HCT116 (cell line): ENCODE data around the gene KRTAP24-1. TPM values are rescaled to one million over a fixed set of nuclear protein-coding genes. Genes with fewer than 3 reads are reported as not detected.

Experiments
- ATAC-seq: fragments of 200-7000 bp; cut with Tn5 transposase; 2 replicates; pipeline ENCODE4 v1.9.1; 2020; ENCODE audit warnings: mild to moderate bottlenecking, moderate library complexity
- BruUV-seq: library from RNA; stranded (reverse); fragments of 400-500 nt; replicated peaks from 2 replicates; lab custom pipeline; 2021; lab: Mats Ljungman, UMichigan
- CTCF ChIA-PET: fragments of 300-600 bp; sonication (Branson Sonifier 250); formaldehyde crosslinking; loops from one replicate; lab custom pipeline; 2021; ENCODE audit warnings: antibody characterized with exemption; lab: Charles Lee
- POLR2A ChIA-PET: fragments of 300-600, 350-600 bp; sonication (Branson Sonifier 250); formaldehyde crosslinking; loops from one replicate; lab custom pipeline; 2021; ENCODE audit warnings: antibody characterized with exemption; lab: Charles Lee
- RAD21 ChIA-PET, 2 experiments: fragments of 300-600 bp; sonication (Branson Sonifier 250); formaldehyde crosslinking; loops; one replicate each; lab custom pipeline; 2023; ENCODE audit warnings: low total read pairs in 2 of 2; ENCODE audit not compliant: uncharacterized antibody in 2 of 2, unreplicated experiment in 2 of 2, low non-redundant PET in 1 of 2; lab: Charles Lee
- DNase-seq: peaks from one replicate; pipeline ENCODE4 v3.0.0-alpha.2; 2010; ENCODE audit warnings: low read depth, low spot score
- H2AFZ ChIP-seq: fragments of 200-600 bp; shearing (Covaris generic), sonication (generic); 2 replicates; pipeline ENCODE4 v1.6.1; 2017; ENCODE audit warnings: low read depth, mixed run types, mixed read lengths, antibody characterized with exemption, low read length; ENCODE audit not compliant: poor library complexity, severe bottlenecking
- H3K27ac ChIP-seq: 2 replicates; pipeline ENCODE4 v1.5.1; 2012; ENCODE audit warnings: low read depth, low read length
- H3K27me3 ChIP-seq: fragments of 200-600 bp; sonication (generic); 2 replicates; pipeline ENCODE4 v1.6.1; 2016; ENCODE audit warnings: mixed run types, low read length, mixed read lengths; ENCODE audit not compliant: insufficient read depth
- H3K36me3 ChIP-seq, 2 experiments: fragments of 200-500 bp in 1 of 2; fragments of 200-600 bp in 1 of 2; sonication (Bioruptor generic) in 1 of 2; sonication (generic) in 1 of 2; 2 replicates each; pipeline versions ENCODE4 v1.5.1 to v1.6.1; 2014 to 2016; ENCODE audit warnings: low read length in 2 of 2, inconsistent platforms in 1 of 2, mixed read lengths in 1 of 2, mixed run types in 1 of 2; ENCODE audit not compliant: insufficient read depth in 2 of 2, control insufficient read depth in 1 of 2
- H3K4me1 ChIP-seq, 2 experiments: fragments of 200-600 bp in 1 of 2; sonication (generic) in 1 of 2; 2 replicates each; pipeline versions ENCODE4 v1.5.1 to v1.6.1; 2012 to 2017; ENCODE audit warnings: low read length in 2 of 2, inconsistent platforms in 1 of 2, mild to moderate bottlenecking in 1 of 2, mixed read lengths in 1 of 2, mixed run types in 1 of 2, moderate library complexity in 1 of 2; ENCODE audit not compliant: insufficient read depth in 2 of 2, control insufficient read depth in 1 of 2
- H3K4me2 ChIP-seq: fragments of 200-600 bp; sonication (generic); 2 replicates; pipeline ENCODE4 v1.6.1; 2017; ENCODE audit warnings: mixed run types, low read length, mixed read lengths
- H3K4me3 ChIP-seq, 2 experiments: fragments of 200-600 bp in 1 of 2; sonication (generic) in 1 of 2; replicated peaks in 1 of 2; 2 replicates each; pipeline ENCODE4 v1.5.1; 2011 to 2016; ENCODE audit warnings: low read length in 2 of 2, control low read depth in 1 of 2, low read depth in 1 of 2, mild to moderate bottlenecking in 1 of 2, mixed read lengths in 1 of 2, mixed run types in 1 of 2
- H3K79me2 ChIP-seq: fragments of 200-600 bp; sonication (generic); 2 replicates; pipeline ENCODE4 v1.6.1; 2017; ENCODE audit warnings: mild to moderate bottlenecking, mixed run types, low read length, moderate library complexity, mixed read lengths; ENCODE audit not compliant: insufficient read depth
- H3K9ac ChIP-seq: fragments of 200-600 bp; sonication (generic); 2 replicates; pipeline ENCODE4 v1.6.1; 2016; ENCODE audit warnings: low read length, mixed read lengths
- H3K9me2 ChIP-seq: fragments of 200-600 bp; sonication (generic), shearing (Covaris generic); 2 replicates; pipeline ENCODE4 v1.6.1; 2017; ENCODE audit warnings: mixed run types, mild to moderate bottlenecking, moderate library complexity; ENCODE audit not compliant: insufficient read depth
- H3K9me3 ChIP-seq, 2 experiments: fragments of 200-500 bp in 1 of 2; fragments of 200-600 bp in 1 of 2; sonication (Bioruptor generic) in 1 of 2; sonication (generic) in 1 of 2; 2 replicates each; pipeline ENCODE4 v1.6.1; 2014 to 2017; ENCODE audit warnings: low read length in 2 of 2, mixed read lengths in 2 of 2, inconsistent platforms in 1 of 2, low read depth in 1 of 2, mild to moderate bottlenecking in 1 of 2, mixed run types in 1 of 2, moderate library complexity in 1 of 2; ENCODE audit not compliant: control insufficient read depth in 1 of 2, insufficient read depth in 1 of 2
- H4K20me1 ChIP-seq: fragments of 200-600 bp; sonication (generic), shearing (Covaris generic); 2 replicates; pipeline ENCODE4 v1.6.1; 2017; ENCODE audit warnings: mixed run types, mild to moderate bottlenecking, moderate library complexity; ENCODE audit not compliant: insufficient read depth
- ATF3 ChIP-seq: IDR thresholded peaks from 2 replicates; pipeline ENCODE4 v1.6.1; 2012
- CTCF ChIP-seq, 3 experiments: fragments of 200-600 bp in 1 of 3; sonication (generic) in 1 of 3; IDR thresholded peaks in 2 of 3; conservative IDR thresholded peaks in 1 of 3; 2 replicates each; pipeline ENCODE4 v1.5.1; 2012 to 2017; ENCODE audit warnings: low read depth in 2 of 3, low read length in 2 of 3, antibody characterized with exemption in 1 of 3, borderline replicate concordance in 1 of 3, control low read depth in 1 of 3, mild to moderate bottlenecking in 1 of 3, mixed read lengths in 1 of 3, mixed run types in 1 of 3, moderate library complexity in 1 of 3; ENCODE audit not compliant: insufficient read depth in 1 of 3
- ELF1 ChIP-seq: IDR thresholded peaks from 2 replicates; pipeline ENCODE4 v1.6.1; 2012; ENCODE audit warnings: low read depth, borderline replicate concordance
- EZH2phosphoT487 ChIP-seq: fragments of 200-600 bp; IDR thresholded peaks from 2 replicates; pipeline ENCODE4 v1.6.1; 2018; ENCODE audit warnings: antibody characterized with exemption, borderline replicate concordance
- FOSL1 ChIP-seq: IDR thresholded peaks from 2 replicates; pipeline ENCODE4 v1.6.1; 2012; ENCODE audit warnings: low read depth
- MAX ChIP-seq: IDR thresholded peaks from 2 replicates; pipeline ENCODE4 v1.6.1; 2012
- POLR2A ChIP-seq: IDR thresholded peaks from 2 replicates; pipeline ENCODE4 v1.7.0; 2011; ENCODE audit warnings: borderline replicate concordance; ENCODE audit not compliant: insufficient read depth, insufficient read length; ENCODE audit errors: extremely low read depth
- POLR2AphosphoS5 ChIP-seq: IDR thresholded peaks from 2 replicates; pipeline ENCODE4 v1.6.1; 2011; ENCODE audit warnings: mild to moderate bottlenecking, low read depth, low read length, moderate library complexity
- RAD21 ChIP-seq: IDR thresholded peaks from 2 replicates; pipeline ENCODE4 v1.6.1; 2012; ENCODE audit warnings: low read depth, mild to moderate bottlenecking
- REST ChIP-seq: IDR thresholded peaks from 2 replicates; pipeline ENCODE4 v1.6.1; 2012; ENCODE audit warnings: low read depth
- SP1 ChIP-seq: IDR thresholded peaks from 2 replicates; pipeline ENCODE4 v1.6.1; 2012; ENCODE audit warnings: low read depth
- SRF ChIP-seq: IDR thresholded peaks from 2 replicates; pipeline ENCODE4 v1.6.1; 2012; ENCODE audit warnings: low read depth
- TCF7L2 ChIP-seq: IDR thresholded peaks from 2 replicates; pipeline ENCODE4 v1.7.0; 2011; ENCODE audit warnings: borderline replicate concordance, inconsistent platforms; ENCODE audit not compliant: insufficient read depth, insufficient read length; ENCODE audit errors: extremely low read depth
- YY1 ChIP-seq: IDR thresholded peaks from 2 replicates; pipeline ENCODE4 v1.6.1; 2011; ENCODE audit warnings: low read length, low read depth, moderate library complexity, mild to moderate bottlenecking; ENCODE audit not compliant: insufficient replicate concordance; ENCODE audit errors: extremely low read depth
- intact Hi-C: fragments of 100-400 bp; cut with micrococcal nuclease; formaldehyde crosslinking; loops from 2 replicates; pipeline ENCODE4 v1.10.0; 2022
- total RNA-seq: library from RNA; stranded (reverse); gene quantifications from one replicate; pipeline ENCODE4 v1.2.1, GENCODE V29; 2021; ENCODE audit not compliant: unreplicated experiment

The KRTAP24-1 gene
- total RNA-seq, 1 experiment from 2014 or later = not detected

- CTCF ChIA-PET = no interaction called here
- Histone ChIP-seq H3K9me2 (no peaks in the 10 kb centered on the region), H2AFZ (no peak overlapping the region), H3K9ac (no peak overlapping the region), H3K27me3 (no peaks in the 10 kb centered on the region), H3K27ac (no peak overlapping the region)
- RAD21 ChIA-PET = no interaction called here
- intact Hi-C loops = no loop called here
- TF ChIP-seq POLR2A = no peak
- TF ChIP-seq REST = no peak
- TF ChIP-seq TCF7L2 = no peak
- TF ChIP-seq POLR2AphosphoS5 = no peak
- no peak for TF ChIP-seq SRF
- TF ChIP-seq ATF3 = no peak
- no peak for TF ChIP-seq YY1
- no peak for TF ChIP-seq FOSL1
- no peak for TF ChIP-seq RAD21
- no peak for TF ChIP-seq EZH2phosphoT487
- TF ChIP-seq SP1 = no peak
- no peak for TF ChIP-seq ELF1
- no peak for TF ChIP-seq MAX
- TF ChIP-seq CTCF (IDR thresholded peaks at IDR 0.05 in 2 of 3, conservative IDR thresholded peaks at IDR 0.05 in 1 of 3; ENCODE audit: borderline replicate concordance in 1 of 3, insufficient read depth in 1 of 3, low read depth in 2 of 3, low read length in 2 of 3) = no peak
- TF ChIP-seq, all 23 proteins: peak for 0
- Histone ChIP-seq H4K20me1 (no peaks in the 10 kb centered on the region), H3K36me3 (no peaks in the 10 kb centered on the region), H3K79me2 (no peaks in the 10 kb centered on the region), H3K9me3 (peaks cover 14 to 30% of the 10 kb centered on the region in 2 experiments; a peak in 3 of 4 replicates), H3K4me2 (no peak overlapping the region), H3K4me3 (no peak overlapping the region), H3K4me1 (no peaks in the 10 kb centered on the region)
- ATAC-seq (no peak), DNase-seq (no peak)
- BruUV-seq = no TSS peak
- POLR2A ChIA-PET = no interaction called here
These were observed 33.0 kb upstream of the KRTAP24-1 start for GRCh38 chr21:30315701-30316100.
